Measurements from ENCODE around the gene FGFR3. TPM values are rescaled to one million over a fixed set of nuclear protein-coding genes. Genes with fewer than 3 reads are reported as not detected.

Gene FGFR3
- total RNA-seq, 1 donor from 2014 or later, result 6.4 TPM

GRCh38 chr4:1766106-1767060, 26.7 kb upstream of the FGFR3 start:
- Mint-ChIP-seq H3K4me3 (ENCODE audit: unreplicated experiment) (no peak overlapping the region), H3K36me3 (ENCODE audit: unreplicated experiment) (no peaks in the 10 kb centered on the region), H3K27me3 (ENCODE audit: unreplicated experiment) (no peaks in the 10 kb centered on the region), H3K27ac (ENCODE audit: unreplicated experiment) (no peak overlapping the region), H3K4me1 (ENCODE audit: unreplicated experiment) (peaks cover 5% of the 10 kb centered on the region), H3K9me3 (ENCODE audit: unreplicated experiment) (no peaks in the 10 kb centered on the region)
- no peak for DNase-seq (ENCODE audit: extremely low spot score, unreplicated experiment)
- TF ChIP-seq, protein P1, sequence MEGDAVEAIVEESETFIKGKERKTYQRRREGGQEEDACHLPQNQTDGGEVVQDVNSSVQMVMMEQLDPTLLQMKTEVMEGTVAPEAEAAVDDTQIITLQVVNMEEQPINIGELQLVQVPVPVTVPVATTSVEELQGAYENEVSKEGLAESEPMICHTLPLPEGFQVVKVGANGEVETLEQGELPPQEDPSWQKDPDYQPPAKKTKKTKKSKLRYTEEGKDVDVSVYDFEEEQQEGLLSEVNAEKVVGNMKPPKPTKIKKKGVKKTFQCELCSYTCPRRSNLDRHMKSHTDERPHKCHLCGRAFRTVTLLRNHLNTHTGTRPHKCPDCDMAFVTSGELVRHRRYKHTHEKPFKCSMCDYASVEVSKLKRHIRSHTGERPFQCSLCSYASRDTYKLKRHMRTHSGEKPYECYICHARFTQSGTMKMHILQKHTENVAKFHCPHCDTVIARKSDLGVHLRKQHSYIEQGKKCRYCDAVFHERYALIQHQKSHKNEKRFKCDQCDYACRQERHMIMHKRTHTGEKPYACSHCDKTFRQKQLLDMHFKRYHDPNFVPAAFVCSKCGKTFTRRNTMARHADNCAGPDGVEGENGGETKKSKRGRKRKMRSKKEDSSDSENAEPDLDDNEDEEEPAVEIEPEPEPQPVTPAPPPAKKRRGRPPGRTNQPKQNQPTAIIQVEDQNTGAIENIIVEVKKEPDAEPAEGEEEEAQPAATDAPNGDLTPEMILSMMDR (IDR thresholded peaks at IDR 0.05), result no peak

DNA sequence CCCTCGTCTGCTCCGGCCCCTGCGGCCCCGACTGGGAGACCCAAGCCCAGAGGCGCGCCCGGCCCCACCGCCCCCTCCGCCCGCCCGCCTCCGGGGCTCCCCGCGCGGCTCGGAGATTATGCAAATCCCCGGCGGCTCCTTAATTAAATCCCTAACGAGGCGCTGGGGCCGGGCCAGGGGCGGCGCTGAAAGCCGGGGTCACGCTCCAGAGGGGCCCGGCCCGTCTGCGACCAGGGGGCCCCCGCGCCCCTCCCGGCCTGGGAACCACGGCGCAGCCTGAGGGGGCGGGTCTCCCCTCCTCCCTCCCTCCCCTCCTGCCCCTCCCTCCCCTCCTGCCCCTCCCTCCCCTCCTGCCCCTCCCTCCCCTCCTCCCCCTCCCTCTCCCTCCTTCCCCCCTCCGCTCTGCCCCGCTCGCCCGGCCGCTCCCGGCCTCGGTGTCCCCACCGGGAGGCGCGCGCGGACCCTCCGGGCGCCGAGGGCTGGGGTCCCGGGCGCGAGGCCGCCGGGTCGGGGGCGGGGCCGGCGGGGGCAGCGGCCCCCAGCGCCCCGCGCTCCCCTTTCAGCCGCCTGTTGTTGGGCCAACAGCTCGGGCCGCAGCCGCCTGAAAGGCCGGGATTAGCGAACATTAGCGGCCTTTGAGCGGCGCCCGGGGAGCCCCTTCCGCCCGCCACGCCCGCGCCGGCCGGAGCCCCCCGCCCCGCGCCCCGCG, 25.9 kb upstream of the FGFR3 start:
- no peak overlapping the region for H3K27ac Mint-ChIP-seq (ENCODE audit: unreplicated experiment)
- H3K27me3 Mint-ChIP-seq (ENCODE audit: unreplicated experiment), result no peaks in the 10 kb centered on the region
- H3K36me3 Mint-ChIP-seq (ENCODE audit: unreplicated experiment), result no peaks in the 10 kb centered on the region
- H3K4me3 Mint-ChIP-seq (ENCODE audit: unreplicated experiment), result no peak overlapping the region
- H3K4me1 Mint-ChIP-seq (ENCODE audit: unreplicated experiment), result peaks cover 5% of the 10 kb centered on the region
- DNase-seq (ENCODE audit: extremely low spot score, unreplicated experiment), result no peak
- TF ChIP-seq, protein P1 (IDR thresholded peaks at IDR 0.05), result no peak
- H3K9me3 Mint-ChIP-seq (ENCODE audit: unreplicated experiment), result no peaks in the 10 kb centered on the region

DNA sequence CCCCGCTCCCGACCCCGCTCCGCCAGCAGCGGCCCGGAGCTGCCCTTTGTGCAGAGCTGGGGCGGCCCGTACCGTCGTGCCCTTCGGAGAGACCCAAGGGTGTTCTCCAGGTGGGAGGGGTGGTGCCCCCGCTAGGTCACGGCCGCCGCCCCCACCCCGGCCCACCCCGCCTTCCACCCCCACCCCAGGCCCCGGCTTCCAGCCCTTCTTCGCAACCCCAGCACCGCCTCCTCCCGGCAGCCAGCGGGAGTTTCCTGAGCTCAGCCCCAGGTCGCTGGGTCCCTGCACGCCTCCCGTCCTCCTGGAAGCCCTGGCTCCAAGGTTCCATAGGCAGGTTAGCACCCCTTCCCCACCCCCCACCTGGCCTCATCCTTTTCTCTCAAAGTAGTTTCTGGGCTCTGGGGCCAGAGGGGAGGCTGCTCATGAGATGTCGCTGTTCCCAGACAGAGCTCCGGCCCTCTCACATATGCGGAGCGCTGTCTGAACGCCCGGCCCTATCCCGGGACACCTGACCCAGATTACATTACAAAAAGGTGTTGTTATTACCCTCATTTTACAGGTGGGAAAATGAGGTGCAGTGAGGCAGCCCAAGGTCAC, 25.2 kb upstream of the FGFR3 start:
- no peak overlapping the region for H3K27ac Mint-ChIP-seq (ENCODE audit: unreplicated experiment)
- no peaks in the 10 kb centered on the region for H3K27me3 Mint-ChIP-seq (ENCODE audit: unreplicated experiment)
- TF ChIP-seq, protein P1 (IDR thresholded peaks at IDR 0.05), result peak; percentile 52
- no peaks in the 10 kb centered on the region for H3K9me3 Mint-ChIP-seq (ENCODE audit: unreplicated experiment)
- H3K4me1 Mint-ChIP-seq (ENCODE audit: unreplicated experiment), result peaks cover 5% of the 10 kb centered on the region
- peak overlapping the region; percentile 59 for H3K4me3 Mint-ChIP-seq (ENCODE audit: unreplicated experiment)
- no peak for DNase-seq (ENCODE audit: extremely low spot score, unreplicated experiment)
- no peaks in the 10 kb centered on the region for H3K36me3 Mint-ChIP-seq (ENCODE audit: unreplicated experiment)

- TF ChIP-seq, protein P1 (IDR thresholded peaks at IDR 0.05), result no peak
- no peak for DNase-seq (ENCODE audit: extremely low spot score, unreplicated experiment)
- Mint-ChIP-seq H3K4me1 (ENCODE audit: unreplicated experiment) (peaks cover 5% of the 10 kb centered on the region), H3K4me3 (ENCODE audit: unreplicated experiment) (peak overlapping the region; percentile 68), H3K9me3 (ENCODE audit: unreplicated experiment) (no peaks in the 10 kb centered on the region), H3K27ac (ENCODE audit: unreplicated experiment) (no peak overlapping the region), H3K27me3 (ENCODE audit: unreplicated experiment) (no peaks in the 10 kb centered on the region), H3K36me3 (ENCODE audit: unreplicated experiment) (no peaks in the 10 kb centered on the region)
Measured at GRCh38 chr4:1768367-1769034, 24.6 kb upstream of the FGFR3 start.
